Testis (tissue), 2 donors: ENCODE results near the gene VPS35L.

Experiments used
- POLR2A ChIP-seq: fragments of 450-650 bp; IDR thresholded peaks from one replicate; pipeline ENCODE4 v1.6.1; 2017; ENCODE audit warnings: antibody characterized with exemption, mild to moderate bottlenecking, moderate library complexity
- TF ChIP-seq, protein P1 (sequence below), 3 experiments: fragments of 450-650 bp in 2 of 3; fragments of 200-600 bp in 1 of 3; sonication (generic) in 1 of 3; IDR thresholded peaks; one replicate each; pipeline ENCODE4 v1.5.1; 2016 to 2019; ENCODE audit warnings: antibody characterized with exemption in 3 of 3, mild to moderate bottlenecking in 2 of 3, moderate library complexity in 1 of 3

DNA sequence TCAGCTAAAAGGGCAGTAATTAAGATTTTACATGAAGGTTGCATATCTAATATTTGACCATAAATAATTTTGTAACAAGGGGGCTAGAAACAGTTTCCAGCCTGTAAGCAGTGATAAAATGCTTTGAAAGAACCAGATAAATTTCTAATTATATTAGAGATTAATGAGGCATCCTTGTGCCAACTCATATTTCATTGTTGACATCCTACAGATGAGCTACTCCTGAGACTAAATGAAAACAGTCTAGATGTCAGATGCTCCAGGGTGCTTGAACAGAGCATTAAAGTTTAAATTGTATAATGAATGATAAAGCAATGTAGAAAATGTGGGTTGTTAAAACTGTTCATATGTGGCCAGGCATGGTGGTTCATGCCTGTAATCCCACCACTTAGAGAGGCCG is 185.9 kb downstream of the VPS35L start:
- TF ChIP-seq, protein P1, sequence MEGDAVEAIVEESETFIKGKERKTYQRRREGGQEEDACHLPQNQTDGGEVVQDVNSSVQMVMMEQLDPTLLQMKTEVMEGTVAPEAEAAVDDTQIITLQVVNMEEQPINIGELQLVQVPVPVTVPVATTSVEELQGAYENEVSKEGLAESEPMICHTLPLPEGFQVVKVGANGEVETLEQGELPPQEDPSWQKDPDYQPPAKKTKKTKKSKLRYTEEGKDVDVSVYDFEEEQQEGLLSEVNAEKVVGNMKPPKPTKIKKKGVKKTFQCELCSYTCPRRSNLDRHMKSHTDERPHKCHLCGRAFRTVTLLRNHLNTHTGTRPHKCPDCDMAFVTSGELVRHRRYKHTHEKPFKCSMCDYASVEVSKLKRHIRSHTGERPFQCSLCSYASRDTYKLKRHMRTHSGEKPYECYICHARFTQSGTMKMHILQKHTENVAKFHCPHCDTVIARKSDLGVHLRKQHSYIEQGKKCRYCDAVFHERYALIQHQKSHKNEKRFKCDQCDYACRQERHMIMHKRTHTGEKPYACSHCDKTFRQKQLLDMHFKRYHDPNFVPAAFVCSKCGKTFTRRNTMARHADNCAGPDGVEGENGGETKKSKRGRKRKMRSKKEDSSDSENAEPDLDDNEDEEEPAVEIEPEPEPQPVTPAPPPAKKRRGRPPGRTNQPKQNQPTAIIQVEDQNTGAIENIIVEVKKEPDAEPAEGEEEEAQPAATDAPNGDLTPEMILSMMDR (IDR thresholded peaks at IDR 0.05) = no peak
- TF ChIP-seq POLR2A = no peak
